Measurements from ENCODE around the gene KCNB1. TPM values are rescaled to one million over a fixed set of nuclear protein-coding genes. Genes with fewer than 3 reads are reported as not detected.
A peak's percentile ranks its signal among the peaks of the same experiment; 100 is the strongest.

Gene KCNB1
- total RNA-seq, 1 donor from 2014 or later = 0.98 TPM

DNA sequence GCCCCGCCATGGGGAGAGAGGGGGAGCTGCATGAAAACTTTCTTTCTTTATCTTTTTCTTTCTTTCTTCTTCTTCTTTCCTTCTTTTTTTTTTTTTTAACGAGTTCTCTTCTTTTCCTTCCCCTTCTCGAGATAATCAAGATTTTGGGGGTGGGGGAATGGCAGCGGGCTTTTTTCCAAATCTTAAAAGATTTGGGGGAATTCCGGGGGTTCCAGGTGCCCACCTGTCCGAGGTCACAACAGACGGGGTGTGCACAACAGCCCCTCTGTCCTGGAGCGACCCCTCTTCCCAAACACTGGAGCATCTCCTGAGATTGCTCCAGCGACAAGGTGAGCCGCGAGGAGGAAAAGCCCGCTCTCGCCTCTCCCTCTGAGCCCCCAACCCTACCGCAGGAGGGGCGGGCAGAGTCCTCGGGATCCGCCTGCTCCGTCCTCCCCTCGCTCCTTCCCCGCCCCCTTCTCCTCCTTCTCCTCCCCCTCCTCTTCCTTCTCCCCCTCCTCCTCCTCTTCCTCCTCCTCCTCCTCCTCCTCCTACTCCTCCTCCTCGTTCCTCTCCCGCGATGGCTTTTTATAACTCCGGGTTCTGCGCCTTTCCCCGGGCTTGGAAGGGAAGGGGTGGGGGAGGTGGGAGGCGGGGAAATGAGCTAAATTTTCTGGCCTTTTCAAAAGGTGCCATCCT, 689 bp upstream of the KCNB1 start:
- peaks cover 15% of the 10 kb centered on the region for H3K4me1 Mint-ChIP-seq (ENCODE audit: low read depth)
- peaks cover 53% of the 10 kb centered on the region for H3K27me3 Mint-ChIP-seq
- peak overlapping the region; percentile 57 for H3K4me3 Mint-ChIP-seq (ENCODE audit: low read depth)
- no peaks in the 10 kb centered on the region for H3K9me3 Mint-ChIP-seq (ENCODE audit: low read depth)
- H3K36me3 Mint-ChIP-seq (ENCODE audit: insufficient read depth) = no peaks in the 10 kb centered on the region
- no peak overlapping the region for H3K27ac Mint-ChIP-seq
- TF ChIP-seq, protein P1, sequence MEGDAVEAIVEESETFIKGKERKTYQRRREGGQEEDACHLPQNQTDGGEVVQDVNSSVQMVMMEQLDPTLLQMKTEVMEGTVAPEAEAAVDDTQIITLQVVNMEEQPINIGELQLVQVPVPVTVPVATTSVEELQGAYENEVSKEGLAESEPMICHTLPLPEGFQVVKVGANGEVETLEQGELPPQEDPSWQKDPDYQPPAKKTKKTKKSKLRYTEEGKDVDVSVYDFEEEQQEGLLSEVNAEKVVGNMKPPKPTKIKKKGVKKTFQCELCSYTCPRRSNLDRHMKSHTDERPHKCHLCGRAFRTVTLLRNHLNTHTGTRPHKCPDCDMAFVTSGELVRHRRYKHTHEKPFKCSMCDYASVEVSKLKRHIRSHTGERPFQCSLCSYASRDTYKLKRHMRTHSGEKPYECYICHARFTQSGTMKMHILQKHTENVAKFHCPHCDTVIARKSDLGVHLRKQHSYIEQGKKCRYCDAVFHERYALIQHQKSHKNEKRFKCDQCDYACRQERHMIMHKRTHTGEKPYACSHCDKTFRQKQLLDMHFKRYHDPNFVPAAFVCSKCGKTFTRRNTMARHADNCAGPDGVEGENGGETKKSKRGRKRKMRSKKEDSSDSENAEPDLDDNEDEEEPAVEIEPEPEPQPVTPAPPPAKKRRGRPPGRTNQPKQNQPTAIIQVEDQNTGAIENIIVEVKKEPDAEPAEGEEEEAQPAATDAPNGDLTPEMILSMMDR (IDR thresholded peaks at IDR 0.05; ENCODE audit: unreplicated experiment) = no peak
- DNase-seq (ENCODE audit: low spot score, unreplicated experiment) = no peak

GRCh38 chr20:49482173-49482572, 295 bp downstream of the KCNB1 start:
- no peak overlapping the region for H3K4me3 Mint-ChIP-seq (ENCODE audit: low read depth)
- H3K4me1 Mint-ChIP-seq (ENCODE audit: low read depth) = peaks cover 15% of the 10 kb centered on the region
- DNase-seq (ENCODE audit: low spot score, unreplicated experiment) = no peak
- H3K27me3 Mint-ChIP-seq = peaks cover 46% of the 10 kb centered on the region
- H3K36me3 Mint-ChIP-seq (ENCODE audit: insufficient read depth) = no peaks in the 10 kb centered on the region
- no peaks in the 10 kb centered on the region for H3K9me3 Mint-ChIP-seq (ENCODE audit: low read depth)
- TF ChIP-seq, protein P1 (IDR thresholded peaks at IDR 0.05; ENCODE audit: unreplicated experiment) = no peak
- no peak overlapping the region for H3K27ac Mint-ChIP-seq

- H3K27me3 Mint-ChIP-seq = peaks cover 36% of the 10 kb centered on the region
Observed at GRCh38 chr20:49481116-49481515, 1.4 kb downstream of the KCNB1 start.

DNA sequence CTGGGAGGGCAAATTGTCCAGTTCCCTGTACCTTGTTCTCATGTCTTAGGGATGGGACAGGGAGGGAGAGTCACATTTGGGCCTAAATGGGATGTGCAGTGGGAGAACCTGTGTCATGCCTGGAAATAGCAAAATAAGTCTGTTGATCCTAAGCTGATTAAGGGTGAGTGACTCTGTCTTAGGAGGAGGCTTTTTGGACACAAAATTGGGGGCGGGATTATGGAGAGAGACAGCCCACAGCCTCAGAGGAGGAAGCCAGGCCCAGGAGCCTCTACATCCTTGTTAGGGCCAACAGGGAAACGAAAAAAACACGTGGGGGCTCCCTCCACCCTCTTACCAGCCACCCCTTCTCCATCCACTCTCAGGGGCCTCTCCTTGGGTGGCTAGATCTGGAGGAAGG, 2.2 kb downstream of the KCNB1 start:
- Mint-ChIP-seq H3K27me3 (peaks cover 28% of the 10 kb centered on the region), H3K9me3 (ENCODE audit: low read depth) (no peaks in the 10 kb centered on the region), H3K36me3 (ENCODE audit: insufficient read depth) (no peaks in the 10 kb centered on the region), H3K4me3 (ENCODE audit: low read depth) (no peak overlapping the region), H3K4me1 (ENCODE audit: low read depth) (peaks cover 15% of the 10 kb centered on the region), H3K27ac (no peak overlapping the region)
- TF ChIP-seq, protein P1 (IDR thresholded peaks at IDR 0.05; ENCODE audit: unreplicated experiment) = no peak
- DNase-seq (ENCODE audit: low spot score, unreplicated experiment) = no peak

More at GRCh38 chr20:49481116-49481515, 1.4 kb downstream of the KCNB1 start:
- Mint-ChIP-seq H3K4me1 (ENCODE audit: low read depth) (peaks cover 15% of the 10 kb centered on the region), H3K36me3 (ENCODE audit: insufficient read depth) (no peaks in the 10 kb centered on the region), H3K27ac (no peak overlapping the region), H3K4me3 (ENCODE audit: low read depth) (no peak overlapping the region), H3K9me3 (ENCODE audit: low read depth) (no peaks in the 10 kb centered on the region)
- TF ChIP-seq, protein P1 (IDR thresholded peaks at IDR 0.05; ENCODE audit: unreplicated experiment) = no peak
- DNase-seq (ENCODE audit: low spot score, unreplicated experiment) = no peak

- no peaks in the 10 kb centered on the region for H3K36me3 Mint-ChIP-seq (ENCODE audit: insufficient read depth)
- TF ChIP-seq, protein P1 (IDR thresholded peaks at IDR 0.05; ENCODE audit: unreplicated experiment) = no peak
- H3K27ac Mint-ChIP-seq = no peak overlapping the region
- H3K4me1 Mint-ChIP-seq (ENCODE audit: low read depth) = peaks cover 15% of the 10 kb centered on the region
- no peak for DNase-seq (ENCODE audit: low spot score, unreplicated experiment)
- H3K9me3 Mint-ChIP-seq (ENCODE audit: low read depth) = no peaks in the 10 kb centered on the region
- H3K27me3 Mint-ChIP-seq = peaks cover 29% of the 10 kb centered on the region
- no peak overlapping the region for H3K4me3 Mint-ChIP-seq (ENCODE audit: low read depth)
Observed at GRCh38 chr20:49479785-49480184, 2.7 kb downstream of the KCNB1 start.

Data from progenitor cell of endocrine pancreas (in vitro differentiated cells).